ENCODE results near the gene EFNA5. TPM values are rescaled to one million over a fixed set of nuclear protein-coding genes. Genes with fewer than 3 reads are reported as not detected.

EFNA5 gene
- total and polyA plus RNA-seq, 2 of the 13 experiments (the other 11 are each of a cell fraction or from before 2014, with no cell fraction given), result not detected

GRCh38 chr5:107431998-107432397 is 238.7 kb downstream of the EFNA5 start:
- H3K4me1 ChIP-seq (ENCODE audit: insufficient read depth, low read length), result no peaks in the 10 kb centered on the region
- no peaks in the 10 kb centered on the region for H3K79me2 ChIP-seq (ENCODE audit: insufficient read depth, low read length)
- POLR2A ChIA-PET, result no interaction called here
- intact Hi-C loops (cut with micrococcal nuclease; ENCODE audit: unreplicated experiment) (no loop called here), in situ Hi-C loops (cut with HindIII; ENCODE audit: extremely low pct_ligation_motif_present, low pct_unique_long_range_greater_than_20kb) (no loop called here)
- FAIRE-seq (no peak), ATAC-seq (no peak), DNase-seq (ENCODE audit: low spot score) (no peak)
- H3K27me3 ChIP-seq (ENCODE audit: control insufficient read depth in 1 of 2, insufficient read depth in 2 of 2, low read length in 2 of 2), result no peaks in the 10 kb centered on the region
- H3K4me3 ChIP-seq (replicated peaks in 1 of 3; ENCODE audit: insufficient read depth in 1 of 3, low read depth in 2 of 3, low read length in 3 of 3), result no peak overlapping the region
- no peak overlapping the region for H3K27ac ChIP-seq (ENCODE audit: extremely low read length, insufficient read depth, low read length)
- no peaks in the 10 kb centered on the region for H4K20me1 ChIP-seq (ENCODE audit: insufficient read depth, low read length)
- H3K4me2 ChIP-seq (ENCODE audit: low read depth, low read length), result no peak overlapping the region
- TF ChIP-seq ZNF549 (CRISPR knock-in tag; IDR thresholded peaks at IDR 0.05), result no peak
- no peak for TF ChIP-seq ZNF333 (CRISPR knock-in tag; IDR thresholded peaks at IDR 0.05; ENCODE audit: borderline replicate concordance)
- TF ChIP-seq IRF9 (CRISPR knock-in tag; IDR thresholded peaks at IDR 0.05; ENCODE audit: borderline replicate concordance), result no peak
- TF ChIP-seq MED1 (CRISPR knock-in tag; IDR thresholded peaks at IDR 0.05), result no peak
- no peak for TF ChIP-seq ZNF83 (CRISPR knock-in tag; IDR thresholded peaks at IDR 0.05; ENCODE audit: borderline replicate concordance)
- TF ChIP-seq ZNF496 (CRISPR knock-in tag; IDR thresholded peaks at IDR 0.05; ENCODE audit: insufficient replicate concordance), result no peak
- no peak for TF ChIP-seq ZNF552 (CRISPR knock-in tag; IDR thresholded peaks at IDR 0.05; ENCODE audit: borderline replicate concordance)
- no peak for TF ChIP-seq DDIT3 (CRISPR knock-in tag; IDR thresholded peaks at IDR 0.05)
- no peaks in the 10 kb centered on the region for H3K36me3 ChIP-seq (replicated peaks in 1 of 2; ENCODE audit: control insufficient read depth in 1 of 2, insufficient read depth in 2 of 2, low read length in 2 of 2)
- no peak overlapping the region for H2AFZ ChIP-seq (ENCODE audit: low read length)
- BruUV-seq (replicated peaks), result no TSS peak
- no peaks in the 10 kb centered on the region for H3K9me3 ChIP-seq (ENCODE audit: low read length)
- CTCF ChIA-PET (ENCODE audit: low intra/inter-chr PET ratio, low total read pairs), result no interaction called here
- H3K9ac ChIP-seq (ENCODE audit: insufficient read depth, low read depth, low read length), result no peak overlapping the region
- WGBS (ENCODE audit: low lambda C conversion rate), result 8% methylated on average over 1 of the region's 1 CpG

- Histone ChIP-seq H3K27ac (ENCODE audit: extremely low read length, insufficient read depth, low read length) (no peak overlapping the region), H3K36me3 (replicated peaks in 1 of 2; ENCODE audit: control insufficient read depth in 1 of 2, insufficient read depth in 2 of 2, low read length in 2 of 2) (no peaks in the 10 kb centered on the region), H3K4me3 (replicated peaks in 1 of 3; ENCODE audit: insufficient read depth in 1 of 3, low read depth in 2 of 3, low read length in 3 of 3) (no peak overlapping the region), H3K4me1 (ENCODE audit: insufficient read depth, low read length) (no peaks in the 10 kb centered on the region), H3K27me3 (ENCODE audit: control insufficient read depth in 1 of 2, insufficient read depth in 2 of 2, low read length in 2 of 2) (no peaks in the 10 kb centered on the region), H3K4me2 (ENCODE audit: low read depth, low read length) (no peak overlapping the region), H3K79me2 (ENCODE audit: insufficient read depth, low read length) (no peaks in the 10 kb centered on the region), H3K9ac (ENCODE audit: insufficient read depth, low read depth, low read length) (no peak overlapping the region), H4K20me1 (ENCODE audit: insufficient read depth, low read length) (no peaks in the 10 kb centered on the region), H2AFZ (ENCODE audit: low read length) (no peak overlapping the region), H3K9me3 (ENCODE audit: low read length) (no peaks in the 10 kb centered on the region)
- no peak for FAIRE-seq
- BruUV-seq (replicated peaks), result no TSS peak
- CTCF ChIA-PET (ENCODE audit: low intra/inter-chr PET ratio, low total read pairs), result no interaction called here
- intact Hi-C loops (cut with micrococcal nuclease; ENCODE audit: unreplicated experiment) (no loop called here), in situ Hi-C loops (cut with HindIII; ENCODE audit: extremely low pct_ligation_motif_present, low pct_unique_long_range_greater_than_20kb) (no loop called here)
- DNase-seq (ENCODE audit: low spot score), result no peak
- ATAC-seq, result no peak
- TF ChIP-seq ARNTL (CRISPR knock-in tag; IDR thresholded peaks at IDR 0.05) (no peak), MAFK (conservative IDR thresholded peaks at IDR 0.05 in 1 of 2, IDR thresholded peaks at IDR 0.05 in 1 of 2; ENCODE audit: low read length in 2 of 2) (peak in 1 of 2 experiments; percentile 6; a peak in 1 of 4 replicates)
- WGBS (ENCODE audit: low lambda C conversion rate), result 1% methylated on average over 4 of the region's 4 CpGs
- POLR2A ChIA-PET, result no interaction called here
These were observed 239.2 kb downstream of the EFNA5 start for GRCh38 chr5:107431536-107431935.

Measured in HepG2 (cell line).